CD4-positive, alpha-beta T cell treated with Interleukin-10 for 1 hour (primary cell): Measurements from ENCODE around the gene CNNM4.

ENCODE experiments used
- DNase-seq: peaks from one replicate; pipeline ENCODE4 v3.0.0-alpha.2; 2020

The CNNM4 gene

DNA sequence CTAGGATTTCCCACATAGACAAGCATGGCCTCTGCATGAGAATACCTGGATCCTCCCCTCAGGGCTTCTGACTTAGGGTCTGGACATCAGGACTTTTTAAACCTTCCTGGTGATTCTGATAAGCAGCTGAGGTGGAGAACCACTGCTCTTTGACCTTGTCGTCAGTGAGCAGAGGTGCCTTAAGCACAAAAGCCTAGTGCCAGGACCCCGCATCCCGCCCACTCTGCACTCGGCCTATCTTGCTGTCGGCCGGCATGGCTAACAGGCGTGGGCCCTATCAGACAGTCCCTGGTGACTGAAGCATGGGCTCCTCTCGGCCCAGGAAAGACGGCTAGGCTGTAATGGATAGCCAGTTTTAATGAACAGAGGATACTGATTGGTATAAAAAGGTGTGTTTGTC, 76.9 kb downstream of the CNNM4 start:
- no peak for DNase-seq

DNA sequence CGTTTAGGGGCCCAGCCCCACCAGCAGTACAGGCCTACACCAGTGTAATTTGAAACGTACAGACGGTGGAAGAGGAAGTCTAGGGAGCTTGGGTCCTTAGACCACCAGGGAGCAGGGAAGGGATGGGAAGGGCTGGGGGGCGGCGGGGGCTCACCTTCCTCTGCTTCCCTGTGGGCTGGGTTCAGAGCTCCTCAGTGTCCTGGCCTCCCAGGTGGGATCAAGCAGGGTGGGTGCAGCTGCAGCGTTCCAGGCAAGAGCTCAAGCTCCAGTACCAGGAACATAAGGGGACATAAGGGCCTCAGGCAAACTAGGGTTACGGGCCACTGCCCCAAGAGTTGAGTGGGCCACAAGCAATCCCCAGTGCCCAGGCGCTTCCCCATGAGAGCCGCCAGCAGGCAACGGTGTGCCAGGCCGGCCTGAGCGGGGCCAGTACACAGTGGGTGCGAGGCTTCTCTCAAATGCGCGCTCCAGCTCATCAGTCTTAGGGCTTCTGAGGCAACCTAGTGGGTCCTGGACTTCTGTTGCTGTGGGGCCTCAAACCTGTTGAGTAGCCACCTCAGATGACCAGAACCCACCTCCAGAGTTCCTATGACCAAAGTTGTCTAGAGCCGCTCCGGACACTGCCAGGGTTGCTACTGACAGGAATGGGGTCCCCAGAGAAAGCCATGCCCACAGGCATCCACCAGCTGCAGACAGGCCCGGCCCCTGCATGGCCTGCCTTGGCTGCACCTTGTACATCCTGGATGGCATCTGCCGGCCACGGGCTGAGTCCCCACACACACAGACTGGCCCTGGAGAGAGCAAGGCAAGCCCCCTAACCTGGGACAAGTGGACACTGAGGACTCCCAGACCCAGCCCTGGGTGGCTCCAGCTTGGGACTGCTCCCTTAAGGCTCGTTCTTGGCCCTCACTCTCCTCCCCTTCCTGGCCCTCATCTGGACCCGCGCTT, 77.9 kb downstream of the CNNM4 start:
- no peak for DNase-seq

DNA sequence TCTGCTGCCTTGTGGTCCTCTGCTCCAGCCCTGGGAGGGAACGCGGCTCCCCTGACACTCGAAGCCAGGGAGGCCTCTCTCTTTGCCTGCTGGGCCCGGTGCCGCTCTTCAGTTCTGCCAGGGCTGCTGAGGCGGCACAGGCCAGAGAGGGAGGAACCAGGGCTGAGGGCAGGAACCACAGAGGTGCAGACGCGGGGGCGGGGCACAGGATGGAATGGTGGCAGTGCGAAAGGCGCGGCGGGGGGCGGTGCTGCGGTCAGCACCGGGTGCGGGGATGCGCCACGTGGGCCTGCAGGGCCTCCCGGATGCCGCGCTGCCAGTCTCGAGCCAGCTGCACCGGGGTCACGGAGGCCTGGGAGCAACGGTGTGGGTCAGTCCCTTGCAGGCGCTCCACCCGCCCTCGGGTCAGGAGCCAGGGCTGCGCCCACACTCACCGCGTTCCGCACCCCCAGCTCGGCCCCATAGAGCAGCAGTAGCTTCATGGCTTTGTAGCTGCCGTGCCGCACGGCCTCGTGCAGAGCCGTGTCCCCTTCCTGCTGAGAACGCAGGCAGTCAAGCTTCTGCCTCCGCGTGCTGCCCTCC, 78.7 kb downstream of the CNNM4 start:
- peak; percentile 84 for DNase-seq

- DNase-seq = no peak
Measured at GRCh38 chr2:96839875-96840850, 79.5 kb downstream of the CNNM4 start.

DNA sequence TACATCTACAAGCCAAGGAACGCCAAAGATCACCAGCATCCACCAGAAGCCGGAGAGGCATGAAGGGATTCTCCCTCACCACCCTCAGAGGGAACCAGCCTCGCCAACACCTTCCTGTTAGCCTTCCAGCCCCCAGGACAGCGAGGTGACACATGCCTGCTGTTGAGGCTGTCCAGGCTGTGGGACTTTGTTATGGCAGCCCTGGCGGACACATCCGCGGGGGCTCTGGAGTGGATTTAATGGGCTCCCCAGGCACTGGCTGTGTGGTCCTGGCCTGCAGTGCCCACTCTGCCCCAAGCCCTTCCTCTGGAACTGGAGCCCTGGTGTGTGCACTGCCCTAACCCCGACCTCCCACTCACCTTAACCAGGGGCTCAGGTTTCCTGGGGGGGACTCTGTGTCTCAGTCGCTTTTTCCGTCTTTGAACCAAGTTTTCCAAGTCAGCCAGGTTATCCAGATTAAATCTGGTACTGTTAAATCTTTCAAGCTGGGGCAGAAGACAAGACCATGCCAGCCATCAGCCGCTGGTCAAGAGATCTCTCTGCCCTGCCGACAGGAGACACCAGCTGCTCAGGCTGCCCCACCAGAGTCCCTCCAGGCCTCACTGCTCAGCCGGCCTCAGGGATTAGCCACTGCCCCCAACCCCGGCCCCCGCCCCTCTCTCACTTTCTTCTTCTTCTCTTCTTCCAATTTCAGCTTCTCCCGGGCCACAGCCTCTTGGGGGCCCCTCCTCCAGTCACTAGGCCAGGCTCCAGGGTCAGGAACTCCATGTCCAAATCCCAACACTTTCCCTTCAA, 81.2 kb downstream of the CNNM4 start:
- no peak for DNase-seq

GRCh38 chr2:96842600-96842999, 81.9 kb downstream of the CNNM4 start:
- no peak for DNase-seq

DNA sequence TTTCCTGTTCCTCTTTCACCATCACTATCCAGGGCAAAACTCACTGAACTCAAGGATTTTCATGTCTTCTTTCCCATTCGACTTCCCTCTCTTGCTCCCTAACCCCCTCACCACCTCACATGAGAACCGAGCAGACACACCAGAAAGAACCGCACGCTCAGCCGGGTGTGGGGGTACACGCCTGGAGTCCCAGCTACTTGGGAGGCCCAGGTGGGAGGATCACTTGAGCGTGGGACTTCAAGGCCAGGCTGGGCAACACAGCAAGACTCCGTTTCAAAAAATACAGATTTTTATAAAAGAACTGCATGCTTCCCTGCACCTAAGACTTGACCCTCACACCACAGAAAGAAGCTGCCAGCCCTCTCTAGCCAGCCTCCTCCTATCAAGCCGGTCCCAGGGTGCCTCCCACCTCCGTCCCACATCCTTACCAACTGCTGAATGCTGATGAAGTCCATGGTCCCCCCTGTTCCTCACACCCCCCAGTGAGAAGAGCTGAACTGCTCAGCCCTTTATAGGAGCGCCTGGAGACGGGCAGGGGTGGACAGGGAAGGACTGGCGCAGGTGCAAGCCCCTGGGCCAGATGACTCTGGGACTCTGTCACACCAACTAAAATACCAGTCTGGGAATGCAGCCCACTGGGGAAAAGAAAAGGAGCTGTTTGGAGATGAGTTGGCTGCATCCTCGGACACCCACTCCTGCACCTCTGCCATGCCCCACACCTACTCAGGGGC, 83.0 kb downstream of the CNNM4 start, which contains the start of gene ANKRD23:
TSS of gene ANKRD23 (minus strand) at position 484 of the 731 bp plus-strand sequence. CDS start at position 455, 29 bp downstream.
- DNase-seq = no peak

- DNase-seq = no peak
Measured at GRCh38 chr2:96844405-96844808, 83.7 kb downstream of the CNNM4 start.

DNA sequence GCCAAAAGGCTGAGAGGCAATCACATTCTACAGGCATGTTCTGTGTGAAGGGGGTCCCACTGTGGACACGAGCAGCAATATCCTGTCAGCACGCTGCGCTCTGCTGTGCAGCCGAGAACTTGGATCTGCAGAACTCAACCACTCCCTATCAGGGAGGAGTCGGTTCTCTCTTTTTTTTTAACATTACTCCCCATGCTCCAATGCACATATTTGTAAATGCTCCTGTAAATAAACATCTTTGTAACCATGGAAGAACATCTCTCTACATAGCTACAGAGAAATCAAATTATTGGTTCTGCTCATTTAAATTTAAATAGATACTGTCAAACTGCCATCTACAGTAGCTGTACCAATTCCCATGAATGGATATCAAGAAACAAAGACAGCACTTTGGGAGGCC, 86.1 kb downstream of the CNNM4 start:
- no peak for DNase-seq

GRCh38 chr2:96847586-96847985, 86.9 kb downstream of the CNNM4 start:
- no peak for DNase-seq

DNA sequence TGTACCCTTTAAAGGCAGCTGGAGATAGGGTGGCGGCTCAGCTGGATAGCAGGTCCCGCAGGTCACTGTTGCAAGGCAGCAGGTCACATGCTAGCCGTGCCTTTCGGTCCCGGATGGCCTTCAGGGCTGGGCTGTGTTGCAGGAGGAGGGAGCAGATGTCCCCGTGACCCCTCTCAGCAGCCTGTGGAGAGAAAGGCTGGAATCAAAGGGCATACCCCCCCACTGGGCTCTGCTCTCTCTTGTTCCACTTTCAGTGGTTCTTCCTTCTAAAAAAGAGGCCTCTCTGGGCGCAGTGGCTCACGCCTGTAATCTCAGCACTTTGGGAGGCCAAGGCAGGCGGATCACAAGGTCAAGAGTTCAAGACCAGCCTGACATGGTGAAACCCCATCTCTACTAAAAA, 87.6 kb downstream of the CNNM4 start:
- no peak for DNase-seq

- DNase-seq = no peak
Measured at GRCh38 chr2:96852667-96853066, 92.0 kb downstream of the CNNM4 start.

DNA sequence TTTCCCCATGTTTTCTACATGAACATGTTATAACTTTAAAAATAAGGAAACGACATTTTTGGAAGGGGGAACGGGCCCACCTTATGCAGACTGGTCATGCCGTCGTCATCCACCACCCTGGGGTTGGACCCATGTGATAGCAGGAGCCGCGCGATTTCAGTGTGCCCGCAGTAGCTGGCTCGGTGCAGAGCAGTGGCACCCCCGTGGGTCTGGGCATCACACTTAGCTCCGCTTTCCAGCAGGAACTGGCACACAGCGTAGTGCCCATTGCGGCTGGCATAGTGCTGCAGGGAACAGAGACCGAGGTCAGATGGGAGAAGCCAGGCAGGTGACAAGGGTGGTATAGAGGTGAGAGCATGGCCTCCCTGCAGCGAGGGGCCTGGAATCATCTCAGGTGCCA, 92.6 kb downstream of the CNNM4 start:
- no peak for DNase-seq

DNA sequence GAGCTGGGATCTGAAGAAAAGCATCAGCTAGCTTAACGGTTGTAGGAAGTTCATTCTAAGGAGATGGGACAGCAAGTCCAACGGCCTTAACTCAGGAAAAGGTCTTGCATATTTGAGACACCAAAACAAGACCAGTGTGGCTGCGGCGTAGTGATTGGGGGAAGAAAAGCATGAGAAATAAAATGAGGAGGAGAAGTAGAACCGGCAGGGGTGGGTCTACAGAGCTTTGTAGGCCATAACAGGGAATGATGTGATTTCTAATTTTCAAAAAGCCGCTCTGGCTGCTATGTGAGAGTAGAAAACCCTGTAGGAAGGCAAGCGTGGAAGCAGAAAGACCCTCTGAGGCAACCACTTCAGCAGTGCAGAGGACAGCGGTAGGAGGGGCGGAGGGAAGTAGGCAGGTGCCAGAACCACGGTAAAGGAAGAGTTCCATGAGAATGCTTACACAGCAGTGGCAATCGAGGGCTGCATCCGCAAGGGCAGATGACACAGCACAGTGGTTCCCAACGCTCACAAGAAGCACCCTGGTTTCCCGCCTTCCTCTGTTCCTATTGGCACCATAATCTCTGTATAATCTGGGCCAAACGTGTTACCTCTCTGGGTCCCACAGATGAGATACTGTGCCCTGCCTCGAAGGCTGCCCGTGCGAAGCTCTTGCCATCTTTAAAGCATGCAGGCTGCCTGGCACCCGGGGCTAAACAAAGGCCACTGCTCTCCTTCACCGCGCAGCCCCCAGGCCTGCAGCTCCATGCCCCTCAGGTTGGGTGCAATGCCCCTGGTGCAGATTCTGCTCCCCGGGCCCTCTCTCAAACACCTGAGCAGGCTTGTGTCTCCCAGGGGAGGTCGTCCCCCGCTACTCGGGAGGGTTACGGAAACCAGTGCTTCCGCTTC, 96.3 kb downstream of the CNNM4 start:
- DNase-seq = peak; percentile 33

DNA sequence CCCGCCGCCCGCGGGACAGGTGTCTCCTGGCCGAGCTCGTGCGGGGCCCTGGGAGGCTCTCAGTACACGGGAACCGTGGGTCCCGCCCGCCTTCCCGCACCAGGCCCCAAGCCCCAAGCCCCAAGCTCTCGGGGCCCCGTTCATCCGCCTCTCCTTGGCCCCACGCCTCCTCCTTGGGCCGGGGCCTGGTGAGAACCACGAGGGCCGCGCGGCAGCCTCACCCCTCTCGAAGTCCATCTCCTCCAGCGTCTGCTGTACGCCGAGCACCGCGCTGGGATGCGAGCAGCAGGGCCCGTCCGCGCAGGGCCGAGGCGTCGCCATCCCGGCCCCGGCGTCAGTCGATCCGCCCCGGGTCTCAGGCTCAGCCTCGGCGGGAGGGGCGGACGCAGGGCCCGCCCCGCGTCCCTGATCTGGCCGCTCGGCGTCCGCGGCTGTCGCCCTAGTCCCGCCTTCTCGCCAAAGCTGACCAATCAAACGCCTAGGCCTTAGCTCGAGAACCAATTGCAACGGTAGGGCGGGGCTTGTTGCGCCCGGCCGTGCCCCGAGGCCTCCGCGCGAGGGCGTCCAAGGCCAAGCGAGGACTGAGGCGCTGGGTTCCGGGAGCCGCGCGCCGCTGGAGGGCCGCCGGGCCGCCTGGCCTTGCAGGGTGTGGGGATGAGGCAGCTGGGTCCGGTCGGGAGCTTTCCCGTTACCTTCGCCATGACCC, 97.1 kb downstream of the CNNM4 start, which contains the start of gene ANKRD39:
TSS of gene ANKRD39 (minus strand) at position 350 of the 706 bp plus-strand sequence. CDS start at position 321, 29 bp downstream.
- peak; percentile 99 for DNase-seq

GRCh38 chr2:96859099-96859649, 98.5 kb downstream of the CNNM4 start:
- DNase-seq = no peak

DNA sequence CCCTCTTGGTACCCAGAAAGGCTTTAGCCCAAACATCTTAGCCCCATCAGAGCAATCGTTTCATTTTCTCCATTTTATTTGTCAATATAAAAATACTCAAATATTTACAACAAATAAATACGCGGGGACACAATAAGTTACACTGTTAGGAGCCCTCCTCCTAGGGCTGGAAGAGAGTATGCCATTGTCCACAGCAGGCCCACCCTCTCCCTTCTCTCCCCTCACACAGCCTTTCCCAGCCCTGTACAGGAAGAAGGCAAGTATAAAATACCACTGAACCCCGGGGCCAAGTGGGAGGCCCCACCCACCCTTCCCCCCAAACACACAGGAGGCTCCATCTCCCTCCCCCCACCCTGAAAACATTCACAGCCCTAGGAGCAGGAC, 99.0 kb downstream of the CNNM4 start:
- no peak for DNase-seq

GRCh38 chr2:96860065-96861029, 99.6 kb downstream of the CNNM4 start:
- DNase-seq = peak; percentile 37
